ENCODE data around the gene OXTR. TPM values are rescaled to one million over a fixed set of nuclear protein-coding genes. Genes with fewer than 3 reads are reported as not detected.
A peak's percentile ranks its signal among the peaks of the same experiment; 100 is the strongest.

The OXTR gene
- total RNA-seq, 1 donor from 2014 or later: 0.53 TPM

- Histone ChIP-seq H3K27me3 (ENCODE audit: control insufficient read depth, insufficient read depth, low read length) (no peaks in the 10 kb centered on the region), H3K36me3 (ENCODE audit: control insufficient read depth, insufficient read depth, low read length) (no peaks in the 10 kb centered on the region), H3K4me3 (ENCODE audit: low read depth, low read length) (no peak overlapping the region)
- no peak for DNase-seq (ENCODE audit: low read depth)
- FAIRE-seq: no peak
- no peak for TF ChIP-seq CTCF (IDR thresholded peaks at IDR 0.05; ENCODE audit: insufficient read depth, low read length, severe bottlenecking)
Observed at GRCh38 chr3:8775181-8775580, 5.8 kb upstream of the OXTR start.

- H3K27me3 ChIP-seq (ENCODE audit: control insufficient read depth, insufficient read depth, low read length): no peaks in the 10 kb centered on the region
- H3K36me3 ChIP-seq (ENCODE audit: control insufficient read depth, insufficient read depth, low read length): no peaks in the 10 kb centered on the region
- no peak for DNase-seq (ENCODE audit: low read depth)
- no peak overlapping the region for H3K4me3 ChIP-seq (ENCODE audit: low read depth, low read length)
- FAIRE-seq: no peak
- no peak for TF ChIP-seq CTCF (IDR thresholded peaks at IDR 0.05; ENCODE audit: insufficient read depth, low read length, severe bottlenecking)
Observed at GRCh38 chr3:8773941-8774542, 4.6 kb upstream of the OXTR start.

- DNase-seq (ENCODE audit: low read depth): no peak
- TF ChIP-seq CTCF (IDR thresholded peaks at IDR 0.05; ENCODE audit: insufficient read depth, low read length, severe bottlenecking): no peak
- H3K4me3 ChIP-seq (ENCODE audit: low read depth, low read length): peak overlapping the region; percentile 31
- no peak for FAIRE-seq
- peaks cover 6% of the 10 kb centered on the region for H3K27me3 ChIP-seq (ENCODE audit: control insufficient read depth, insufficient read depth, low read length)
- no peaks in the 10 kb centered on the region for H3K36me3 ChIP-seq (ENCODE audit: control insufficient read depth, insufficient read depth, low read length)
Observed at GRCh38 chr3:8768364-8769087, 887 bp downstream of the OXTR start.

GRCh38 chr3:8767667-8768363 lies 1.6 kb downstream of the OXTR start:
- H3K27me3 ChIP-seq (ENCODE audit: control insufficient read depth, insufficient read depth, low read length): peaks cover 6% of the 10 kb centered on the region
- peak; percentile 79 for DNase-seq (ENCODE audit: low read depth)
- no peak for FAIRE-seq
- peak; percentile 79 for TF ChIP-seq CTCF (IDR thresholded peaks at IDR 0.05; ENCODE audit: insufficient read depth, low read length, severe bottlenecking)
- peak overlapping the region; percentile 31 for H3K4me3 ChIP-seq (ENCODE audit: low read depth, low read length)
- no peaks in the 10 kb centered on the region for H3K36me3 ChIP-seq (ENCODE audit: control insufficient read depth, insufficient read depth, low read length)

- DNase-seq (ENCODE audit: low read depth) (no peak), FAIRE-seq (no peak)
- H3K4me3 ChIP-seq (ENCODE audit: low read depth, low read length): peak overlapping the region; percentile 31
- no peak for TF ChIP-seq CTCF (IDR thresholded peaks at IDR 0.05; ENCODE audit: insufficient read depth, low read length, severe bottlenecking)
- peaks cover 6% of the 10 kb centered on the region for H3K27me3 ChIP-seq (ENCODE audit: control insufficient read depth, insufficient read depth, low read length)
- H3K36me3 ChIP-seq (ENCODE audit: control insufficient read depth, insufficient read depth, low read length): no peaks in the 10 kb centered on the region
Observed at GRCh38 chr3:8767256-8767666, 2.2 kb downstream of the OXTR start.

Measured in bronchial epithelial cell (primary cell).